SKM-1 (cell line): ENCODE results near the gene TARS3.

Source experiments
- DNase-seq: peaks from one replicate; lab custom pipeline; 2025; ENCODE audit not compliant: unreplicated experiment; lab: John Stamatoyannopoulos, UW

TARS3 gene

DNA sequence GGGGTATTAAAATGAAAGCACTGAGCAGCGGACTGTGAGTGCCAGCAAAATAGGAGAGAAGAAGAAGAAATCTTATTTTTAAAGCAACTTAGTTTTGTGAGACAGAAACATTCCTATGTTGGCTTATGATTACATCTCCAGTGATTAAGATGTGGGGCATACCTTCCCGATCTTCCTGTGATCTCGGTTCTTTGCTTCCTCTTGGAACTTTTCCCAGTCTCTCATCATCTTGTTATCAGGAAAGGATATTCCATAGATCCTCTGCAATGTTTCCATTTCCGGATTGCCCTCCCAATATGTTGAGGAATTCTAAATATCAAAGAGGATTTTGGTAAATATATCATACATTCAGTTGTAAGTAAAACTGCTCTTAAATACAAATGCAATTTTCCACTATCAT is 22.2 kb downstream of the TARS3 start:
- DNase-seq = no peak

DNA sequence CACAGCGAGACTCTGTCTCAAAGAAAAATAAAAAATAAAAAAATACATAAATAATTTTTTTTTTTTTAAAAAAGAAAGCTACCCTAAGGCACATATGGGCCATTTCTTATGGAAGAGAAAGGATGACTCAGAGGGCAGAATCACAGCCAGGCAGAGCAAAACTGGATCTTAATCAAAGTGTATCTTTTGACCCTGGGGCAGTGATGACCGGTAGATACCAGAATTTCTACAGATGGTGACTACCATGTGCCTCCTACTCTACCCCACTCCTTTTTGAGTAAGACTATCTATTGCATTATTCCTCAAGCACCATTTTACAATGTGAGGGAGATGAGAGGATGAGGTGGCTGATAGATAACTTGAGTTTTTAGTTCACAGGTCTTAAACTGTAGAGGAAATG is 26.0 kb downstream of the TARS3 start:
- DNase-seq = no peak

DNA sequence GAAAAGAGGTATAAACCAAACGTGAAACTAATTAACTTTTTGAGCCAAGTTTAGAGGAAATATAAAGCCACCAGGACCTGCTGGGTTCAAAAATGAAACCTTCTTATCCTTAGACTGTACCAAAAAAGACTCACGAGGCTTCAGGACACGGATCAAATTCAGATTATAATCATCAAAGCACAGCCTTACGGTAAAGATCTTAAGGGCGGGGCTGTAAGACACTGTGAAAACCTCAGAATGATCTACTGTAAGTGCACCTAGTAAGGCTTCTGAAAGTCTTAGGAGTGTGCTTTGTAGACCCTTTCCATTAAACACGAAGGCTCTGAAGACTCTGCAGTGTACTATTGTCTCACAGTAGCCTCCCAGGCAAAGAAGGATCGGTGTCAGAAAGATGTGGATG is 26.8 kb downstream of the TARS3 start:
- DNase-seq = no peak

DNA sequence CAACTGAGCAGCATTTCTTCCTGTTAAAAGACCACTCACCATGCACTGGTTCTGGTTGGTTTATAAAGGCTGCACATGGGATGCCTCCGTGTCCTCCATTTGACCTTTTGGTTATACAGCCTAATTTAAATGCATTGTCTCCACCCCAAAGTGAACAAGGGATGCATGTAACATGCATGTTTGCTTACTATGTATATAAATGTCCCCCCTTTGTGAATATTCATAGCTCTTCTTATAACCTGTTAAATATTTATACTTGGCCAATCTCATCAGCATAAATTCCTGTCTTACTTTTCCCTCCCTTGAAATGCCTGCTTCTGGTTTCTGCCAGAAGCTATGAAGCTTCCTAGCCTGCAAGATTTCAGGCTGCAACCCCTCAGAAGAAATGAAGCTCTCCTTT is 27.4 kb downstream of the TARS3 start:
- no peak for DNase-seq

DNA sequence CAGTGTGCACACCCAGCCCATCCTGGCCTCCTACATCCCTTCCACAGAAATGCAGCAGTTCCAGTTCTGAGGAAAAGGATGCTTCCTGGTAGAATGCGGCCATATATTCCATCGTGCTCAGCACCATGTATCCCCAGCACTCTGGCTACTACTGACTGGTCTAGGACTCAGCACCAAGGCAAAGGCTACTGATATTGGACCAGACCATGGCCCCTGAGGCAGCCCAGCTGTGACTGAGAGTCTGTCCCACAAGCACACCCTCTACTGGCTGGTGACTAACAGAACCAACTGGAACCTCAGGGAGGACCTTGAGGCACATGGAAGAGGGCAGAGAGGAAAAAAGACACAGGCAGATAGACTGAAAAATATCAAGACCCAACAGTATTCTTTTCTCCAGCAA is 30.0 kb downstream of the TARS3 start:
- DNase-seq = no peak

DNA sequence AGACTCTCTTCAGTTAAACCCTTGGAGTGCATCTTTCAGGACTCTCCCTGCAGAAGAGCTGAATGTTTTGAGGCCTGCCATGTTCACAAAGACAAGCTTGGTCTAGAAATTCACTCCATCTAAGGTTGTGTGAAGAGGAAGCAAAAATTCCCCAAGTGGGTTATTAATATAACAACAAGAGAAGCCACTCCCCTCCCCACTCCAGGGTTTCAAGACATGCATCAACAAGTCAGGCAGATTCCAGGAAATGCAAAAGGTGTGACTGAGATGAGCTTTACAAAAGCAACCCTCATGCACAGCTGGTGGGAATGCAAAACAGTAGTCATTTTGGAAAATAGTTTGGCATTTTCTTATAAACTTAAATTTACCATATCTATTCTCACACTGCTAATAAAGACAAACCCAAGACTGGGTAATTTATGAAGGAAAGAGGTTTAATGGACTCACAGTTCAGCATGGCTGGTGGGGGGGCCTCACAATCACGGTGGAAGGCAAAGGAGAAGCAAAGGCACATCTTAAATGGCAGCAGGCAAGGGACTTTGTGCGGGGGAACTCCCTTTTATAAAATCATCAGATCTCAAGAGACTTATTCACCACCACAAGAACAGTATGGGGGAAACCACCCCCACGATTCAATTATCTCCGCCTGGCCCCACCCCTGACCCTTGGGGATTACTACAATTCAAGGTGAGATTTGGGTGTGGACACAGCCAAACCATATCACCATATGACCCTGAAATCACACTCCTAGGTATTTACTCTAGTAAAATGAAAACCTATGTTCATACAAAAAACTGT is 31.3 kb downstream of the TARS3 start:
- DNase-seq = no peak

DNA sequence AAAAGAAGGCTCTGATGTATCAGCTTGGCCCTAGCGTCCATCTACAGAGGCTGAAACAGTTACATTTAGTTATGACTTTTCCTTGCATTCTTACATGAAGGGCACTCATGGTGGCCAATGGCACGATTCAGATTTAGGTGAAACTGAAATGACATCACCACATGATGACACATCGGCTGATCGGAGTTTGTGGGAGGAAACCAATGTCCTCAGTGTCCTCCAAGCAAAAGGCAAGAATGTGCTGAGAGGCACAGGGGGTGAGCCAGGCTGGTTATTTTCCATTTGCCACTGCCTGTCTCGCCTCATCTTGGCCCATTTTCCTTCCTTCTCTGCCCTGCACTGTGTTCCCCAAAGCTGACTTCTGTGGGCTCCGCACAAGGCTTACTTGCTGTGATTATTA is 34.4 kb downstream of the TARS3 start:
- no peak for DNase-seq

DNA sequence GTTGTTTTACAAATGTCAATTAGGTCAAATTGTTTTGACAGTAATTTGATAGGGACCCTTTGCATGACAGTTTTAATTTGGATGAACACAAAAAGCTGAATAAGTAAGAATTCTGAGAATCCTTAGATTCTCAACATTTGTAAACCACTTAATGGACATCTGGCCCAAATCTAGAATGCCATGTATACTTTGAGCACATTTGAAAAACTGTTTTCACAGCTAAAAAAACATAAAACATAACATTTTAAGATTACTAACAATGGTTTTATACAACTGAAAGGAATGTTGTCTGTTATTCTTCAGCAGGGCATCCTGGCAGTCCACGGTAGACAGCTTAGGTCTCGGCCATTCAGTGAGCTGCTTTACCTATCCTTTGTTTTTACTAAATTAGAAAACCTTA is 37.6 kb downstream of the TARS3 start:
- DNase-seq = no peak

DNA sequence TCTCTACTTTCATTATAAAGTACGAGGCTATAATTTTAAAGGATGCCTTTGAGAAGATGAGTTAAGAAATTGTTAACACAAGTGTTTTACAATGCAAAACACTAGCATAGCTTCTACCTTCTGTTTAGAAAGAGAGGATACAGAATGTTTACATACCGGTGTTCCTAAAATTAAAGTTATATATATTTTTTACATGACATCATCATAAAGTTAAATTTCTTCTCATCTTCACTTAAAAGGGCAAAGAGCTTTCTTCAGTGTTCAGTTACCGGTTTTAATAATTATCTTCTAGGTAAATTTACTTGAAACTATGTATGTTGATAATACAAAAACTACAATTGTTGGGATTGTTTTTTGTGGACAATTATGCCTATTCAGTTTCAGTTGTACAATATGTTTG is 39.4 kb downstream of the TARS3 start:
- DNase-seq = no peak

DNA sequence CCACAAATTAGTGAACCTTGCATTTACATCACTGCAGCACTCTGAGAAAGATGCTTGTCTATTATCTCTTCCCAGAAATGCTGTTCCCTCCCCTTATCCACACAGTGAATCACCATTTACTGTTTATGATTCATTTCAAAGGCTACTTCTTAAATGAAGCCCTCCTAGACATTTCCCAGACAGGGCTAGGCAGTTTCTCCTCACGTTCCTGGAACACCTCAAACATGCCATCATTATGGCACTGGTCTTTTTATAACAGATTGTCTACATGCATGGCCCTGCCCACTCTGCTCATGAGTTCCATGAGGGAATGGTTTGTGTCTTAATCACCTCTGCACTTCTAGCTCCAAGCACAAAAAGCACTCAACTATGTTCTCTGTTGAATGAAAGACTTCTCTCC is 39.9 kb downstream of the TARS3 start:
- DNase-seq = no peak

DNA sequence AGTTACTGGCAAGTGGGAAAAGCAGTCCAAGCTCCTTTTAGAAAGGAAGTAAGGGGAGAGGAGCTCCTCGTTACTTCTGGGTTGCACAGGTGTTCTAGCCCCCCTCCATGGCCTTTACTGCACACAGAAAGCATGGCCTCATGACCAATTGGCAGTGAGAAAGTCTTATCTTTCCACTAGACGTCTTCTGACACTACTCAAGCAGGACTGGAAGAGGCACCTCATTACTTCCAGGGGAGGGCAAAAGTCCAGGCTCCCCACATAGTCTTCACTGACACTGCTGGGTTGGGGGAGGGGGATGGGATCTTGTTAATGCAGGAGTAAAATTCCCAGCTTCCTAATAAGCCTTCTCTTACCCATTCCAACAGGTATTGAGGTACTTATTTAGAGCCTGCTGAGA is 44.5 kb downstream of the TARS3 start:
- no peak for DNase-seq

DNA sequence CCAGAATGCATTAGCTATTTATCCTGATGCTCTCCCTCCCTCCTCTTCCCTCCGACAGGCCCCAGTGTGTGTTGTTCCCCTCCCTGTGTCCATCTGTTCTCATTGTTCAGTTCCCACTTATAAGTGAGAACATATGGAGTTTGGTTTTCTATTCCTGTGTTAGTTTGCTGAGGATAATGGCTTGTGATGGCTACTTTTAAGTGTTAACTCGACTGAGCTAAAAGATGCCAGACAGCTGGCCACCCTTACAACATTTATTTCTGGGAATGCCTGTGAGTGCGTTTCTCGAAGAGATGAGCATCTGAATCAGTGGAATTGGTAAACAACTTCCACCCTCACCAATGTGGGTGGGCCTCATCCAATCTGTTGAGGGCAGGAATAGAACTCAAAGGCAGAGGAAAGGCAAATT is 47.3 kb downstream of the TARS3 start:
- DNase-seq = no peak

DNA sequence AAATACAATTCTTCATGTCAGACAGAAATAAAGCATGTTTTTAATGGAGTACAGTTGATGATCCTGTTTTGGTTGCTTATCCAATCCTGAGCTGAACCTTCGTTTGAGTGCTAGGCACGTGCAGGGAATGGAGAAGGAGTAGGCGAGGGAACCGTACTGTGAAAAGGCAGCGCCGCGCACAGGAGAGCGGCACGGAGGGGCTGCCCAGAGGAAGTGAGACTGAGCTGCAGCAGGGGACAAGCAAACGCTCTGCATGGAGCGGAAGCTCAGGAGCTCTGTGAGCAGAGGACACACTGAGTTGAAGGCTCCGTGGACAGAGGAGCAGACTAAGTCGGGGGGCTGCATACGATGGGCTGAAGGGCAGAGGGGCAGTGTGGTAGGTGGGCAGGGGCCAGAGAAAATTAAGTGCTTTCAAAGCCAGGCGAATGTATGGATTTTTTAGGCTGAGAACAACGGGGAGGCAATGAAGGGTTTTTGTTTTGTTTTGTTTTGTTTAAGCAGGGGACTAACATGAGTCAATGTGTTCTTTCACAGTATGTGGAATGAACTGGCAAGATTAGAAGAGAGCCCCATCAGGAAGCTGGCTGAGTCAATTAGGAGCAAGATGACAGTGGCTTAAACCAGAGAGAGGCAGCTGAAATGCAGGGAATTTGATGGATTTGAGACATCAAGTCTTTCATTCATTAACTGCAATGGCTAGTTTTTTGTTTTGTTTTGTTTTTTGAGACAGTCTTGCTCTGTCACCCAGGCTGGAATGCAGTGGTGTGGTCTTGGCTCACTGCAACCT is 48.3 kb downstream of the TARS3 start:
- no peak for DNase-seq

DNA sequence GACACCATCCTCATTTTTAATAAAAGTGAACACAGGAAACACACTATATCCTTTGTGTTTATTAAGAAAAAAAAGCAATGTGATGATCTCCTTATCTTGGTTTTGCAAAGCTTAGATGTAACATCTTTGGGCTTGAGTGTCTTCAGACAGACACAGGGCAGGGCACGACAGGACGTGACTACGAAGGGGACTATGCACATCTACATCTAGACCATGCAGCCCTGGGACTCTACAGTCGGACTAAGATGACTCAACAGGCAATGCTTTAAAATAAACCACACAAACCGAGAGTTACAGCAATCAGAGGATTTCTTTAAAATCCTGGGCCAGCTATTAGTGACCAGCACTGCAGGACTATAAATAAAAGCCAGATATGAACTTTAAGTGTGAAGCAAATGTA is 49.3 kb downstream of the TARS3 start:
- no peak for DNase-seq

DNA sequence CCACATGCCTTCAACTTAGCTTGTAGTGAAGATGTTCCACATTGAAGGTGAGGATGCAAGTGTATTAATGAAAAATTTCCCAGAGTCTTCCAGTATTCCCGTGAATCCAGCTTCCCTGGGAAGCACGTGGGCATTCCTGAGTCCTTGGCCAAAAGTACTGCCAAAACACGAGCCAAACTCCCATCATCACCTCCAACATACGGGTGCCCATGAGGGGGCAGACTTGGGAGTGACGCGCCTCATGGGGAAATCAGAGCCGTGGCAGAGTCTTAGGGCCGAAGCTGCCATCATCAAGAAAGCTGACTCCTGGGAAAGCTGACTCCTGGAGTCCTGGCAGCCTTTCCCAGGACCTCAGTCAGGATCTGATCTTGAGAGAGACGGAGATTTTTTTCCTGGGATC is 52.0 kb downstream of the TARS3 start:
- no peak for DNase-seq

DNA sequence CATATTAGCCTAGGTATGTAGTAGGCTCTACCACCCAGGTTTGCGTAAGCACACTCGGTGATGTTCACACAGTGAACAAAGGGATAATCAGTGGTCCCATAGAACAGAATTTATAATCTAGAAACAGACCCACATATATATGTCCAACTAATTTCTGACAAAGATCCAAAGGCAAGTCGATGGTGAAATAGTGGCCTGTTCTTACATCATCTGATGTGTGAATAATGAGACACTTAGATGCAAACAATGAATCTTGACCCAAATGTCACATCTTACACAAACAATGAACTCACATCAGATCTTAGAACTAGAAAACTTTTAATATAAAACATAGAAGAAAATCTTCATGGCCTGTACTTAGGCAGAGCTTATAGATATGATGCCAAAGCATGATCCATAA is 54.5 kb downstream of the TARS3 start:
- no peak for DNase-seq

DNA sequence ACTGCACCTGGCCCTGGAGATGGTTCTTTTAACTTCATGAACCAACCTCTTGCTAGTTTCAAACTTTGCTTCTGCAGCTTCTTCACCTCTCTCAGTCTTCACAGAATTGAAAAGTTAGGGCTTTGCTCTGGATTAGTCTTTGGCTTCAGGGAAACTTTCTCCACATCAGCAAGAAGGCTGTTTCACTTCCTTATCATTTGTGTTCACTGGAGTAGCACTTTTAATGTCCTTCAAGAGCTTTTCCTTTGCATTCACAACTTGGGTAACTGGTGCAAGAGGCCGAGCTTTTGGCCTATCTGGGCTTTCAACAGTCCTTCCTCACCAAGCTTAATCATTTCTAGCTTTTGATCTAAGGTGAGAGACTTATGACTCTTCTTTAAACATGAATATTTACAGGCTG is 56.4 kb downstream of the TARS3 start:
- DNase-seq = no peak

DNA sequence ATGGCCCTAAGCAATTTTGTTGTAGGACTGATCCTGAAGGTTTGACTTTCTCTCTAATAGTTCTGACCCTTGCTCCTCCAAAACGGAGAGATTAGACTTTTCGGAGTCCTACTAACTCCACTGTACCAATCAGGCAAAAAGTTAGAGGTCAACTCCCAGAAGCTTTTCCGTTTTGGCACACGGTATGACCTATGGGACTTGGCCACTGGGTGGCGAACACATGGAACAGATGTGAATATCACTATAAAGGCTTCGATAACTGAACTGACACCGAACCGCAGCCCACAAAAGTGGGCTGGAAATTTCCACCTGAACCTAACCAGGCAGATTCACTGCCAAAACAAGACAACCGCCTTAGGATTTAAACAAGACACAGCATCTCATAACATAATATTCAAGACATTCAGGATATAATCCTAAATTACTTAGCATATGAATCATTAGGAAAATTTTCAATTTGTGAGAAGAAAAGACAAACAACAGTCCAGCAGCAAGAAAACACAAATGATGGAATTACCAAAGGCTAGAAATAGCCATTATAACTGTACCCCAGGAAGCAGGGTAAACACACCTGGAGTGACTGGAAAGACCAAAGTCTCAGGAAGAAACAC is 59.9 kb downstream of the TARS3 start:
- no peak for DNase-seq

DNA sequence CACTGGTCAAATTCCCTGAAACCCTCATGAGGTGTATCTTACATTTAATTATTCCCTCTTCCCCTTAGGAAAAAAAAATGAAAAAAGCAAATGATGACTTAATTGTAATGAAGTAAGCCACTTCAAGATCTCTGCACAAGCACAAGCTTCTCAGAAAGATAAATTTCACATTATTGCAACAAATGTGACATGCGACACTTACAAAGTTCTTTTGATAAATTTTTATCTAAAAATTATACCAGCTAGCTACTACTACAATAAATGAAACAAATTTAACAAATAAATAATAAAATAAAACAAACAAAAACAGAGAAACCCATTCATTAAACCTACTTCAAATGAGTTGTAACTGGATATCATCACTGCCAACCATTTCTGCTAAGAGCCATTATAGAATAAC is 62.1 kb downstream of the TARS3 start:
- DNase-seq = no peak

DNA sequence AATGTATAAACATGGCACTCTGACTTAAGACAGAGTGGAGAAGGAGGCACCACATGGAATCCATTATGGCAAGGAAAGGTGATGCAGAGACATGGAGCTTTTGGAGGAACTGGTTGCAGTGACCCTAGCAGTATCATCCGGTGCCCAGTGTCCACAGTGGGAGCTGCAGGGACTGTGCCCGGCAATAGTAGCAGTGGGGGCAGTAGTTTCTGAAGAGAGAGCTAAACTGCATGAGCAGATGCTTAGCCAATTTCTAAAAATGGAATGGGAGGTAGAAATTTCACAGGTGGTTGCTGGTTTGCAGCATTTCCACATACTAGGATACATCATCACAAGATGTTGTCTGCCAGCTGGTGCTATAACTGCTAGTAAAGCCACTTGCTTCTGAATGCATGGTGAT is 64.3 kb downstream of the TARS3 start:
- DNase-seq = no peak

DNA sequence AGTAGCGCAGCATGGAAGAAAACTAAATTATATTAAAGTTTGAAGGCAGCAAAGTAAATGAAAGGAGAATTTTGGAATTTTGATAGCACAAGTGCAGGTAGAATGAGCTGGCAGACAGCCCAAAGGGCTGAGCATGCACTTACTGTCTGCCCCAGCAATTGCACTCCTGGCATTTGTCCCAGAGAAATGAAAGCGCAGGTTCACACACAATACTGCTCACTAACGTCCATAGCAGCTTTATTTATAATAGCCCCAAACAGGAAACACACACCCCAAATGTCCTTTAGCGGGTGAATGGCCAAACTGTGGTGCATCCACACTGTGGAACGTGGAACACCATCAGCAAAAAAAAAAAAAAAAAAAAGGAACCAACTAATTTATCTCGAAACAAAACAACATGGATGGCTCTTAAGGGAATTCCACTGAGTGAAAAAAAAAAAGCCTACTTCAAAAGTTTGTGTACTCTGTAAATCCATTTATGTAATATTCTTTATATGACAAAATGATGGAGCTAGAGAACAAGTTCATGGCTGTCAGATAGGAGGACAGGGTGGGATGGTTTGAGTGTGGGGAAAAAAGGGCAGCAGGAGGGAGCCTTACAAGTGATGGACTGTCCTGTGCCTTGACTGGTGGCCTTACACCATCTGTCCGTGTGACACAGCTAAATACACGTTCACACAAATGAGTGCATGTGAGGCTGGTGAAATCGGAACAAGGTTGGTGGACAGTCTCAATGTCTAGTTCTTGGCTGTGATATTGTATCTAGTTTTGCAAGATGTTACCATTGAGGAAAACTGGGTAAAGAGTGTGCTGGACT is 66.1 kb downstream of the TARS3 start:
- no peak for DNase-seq
